IMR-90 (cell line): Measurements from ENCODE around the gene CBFA2T3. TPM values are rescaled to one million over a fixed set of nuclear protein-coding genes. Genes with fewer than 3 reads are reported as not detected.

Source experiments
- ATAC-seq: fragments of 200-7000 bp; cut with Tn5 transposase; 2 replicates; pipeline ENCODE4 v1.9.1; 2020; ENCODE audit warnings: low read depth, mild to moderate bottlenecking, moderate library complexity
- BruUV-seq: library from RNA; stranded (reverse); fragments of 400-500 nt; replicated peaks from 2 replicates; lab custom pipeline; 2021; lab: Mats Ljungman, UMichigan
- CTCF ChIA-PET: fragments of 300-600 bp; formaldehyde crosslinking; extraction: SDS; loops from one replicate; lab custom pipeline; 2021; ENCODE audit warnings: antibody characterized with exemption; lab: Yijun Ruan, JAX
- POLR2A ChIA-PET: fragments of 300-600 bp; sonication (Branson Sonifier 250); formaldehyde crosslinking; loops from one replicate; lab custom pipeline; 2022; ENCODE audit warnings: antibody characterized with exemption; ENCODE audit not compliant: unreplicated experiment; lab: Charles Lee
- DNase-seq: peaks from one replicate; pipeline ENCODE4 v3.0.0; 2013
- H2AFZ ChIP-seq: replicated peaks from 2 replicates; pipeline ENCODE3; 2013; ENCODE audit warnings: low read length, mild to moderate bottlenecking; ENCODE audit not compliant: poor library complexity
- H2AK5ac ChIP-seq: 2 replicates; pipeline ENCODE4 v1.6.1; 2013; ENCODE audit warnings: low read depth, low read length, inconsistent platforms
- H2AK9ac ChIP-seq: replicated peaks from 2 replicates; pipeline ENCODE3; 2013; ENCODE audit warnings: mild to moderate bottlenecking, low read depth, low read length, moderate library complexity; ENCODE audit not compliant: poor library complexity
- H2BK120ac ChIP-seq: 2 replicates; pipeline ENCODE4 v1.6.1; 2013; ENCODE audit warnings: low read depth, low read length, inconsistent platforms
- H2BK15ac ChIP-seq: 3 replicates; pipeline ENCODE4 v1.6.1; 2013; ENCODE audit warnings: low read depth, low read length, inconsistent platforms
- H2BK20ac ChIP-seq: 2 replicates; pipeline ENCODE4 v1.6.1; 2013; ENCODE audit warnings: low read depth, mild to moderate bottlenecking, inconsistent platforms, low read length, moderate library complexity
- H2BK5ac ChIP-seq: 2 replicates; pipeline ENCODE4 v1.6.1; 2013; ENCODE audit warnings: mild to moderate bottlenecking, low read depth, low read length, inconsistent platforms; ENCODE audit not compliant: poor library complexity, severe bottlenecking
- H3K14ac ChIP-seq: replicated peaks from 2 replicates; pipeline ENCODE4 v1.6.1; 2013; ENCODE audit warnings: low read depth, low read length, inconsistent platforms
- H3K18ac ChIP-seq: 2 replicates; pipeline ENCODE4 v1.6.1; 2013; ENCODE audit warnings: low read depth, low read length, control low read depth
- H3K23ac ChIP-seq: 2 replicates; pipeline ENCODE4 v1.6.1; 2013; ENCODE audit warnings: low read depth, low read length, inconsistent platforms
- H3K27ac ChIP-seq: 2 replicates; pipeline ENCODE4 v1.5.1; 2013; ENCODE audit warnings: mild to moderate bottlenecking, control low read depth, low read length; ENCODE audit not compliant: insufficient read depth
- H3K27me3 ChIP-seq: 2 replicates; pipeline ENCODE4 v1.6.1; 2013; ENCODE audit warnings: low read length; ENCODE audit not compliant: control insufficient read depth, insufficient read depth
- H3K36me3 ChIP-seq: 2 replicates; pipeline ENCODE4 v1.6.1; 2013; ENCODE audit warnings: low read length, mixed read lengths; ENCODE audit not compliant: control insufficient read depth, insufficient read depth
- H3K4ac ChIP-seq: 2 replicates; pipeline ENCODE4 v1.6.1; 2013; ENCODE audit warnings: low read depth, low read length, inconsistent platforms
- H3K4me1 ChIP-seq: 2 replicates; pipeline ENCODE4 v1.6.1; 2013; ENCODE audit warnings: low read length, mixed read lengths; ENCODE audit not compliant: control insufficient read depth, insufficient read depth
- H3K4me2 ChIP-seq: 2 replicates; pipeline ENCODE4 v1.6.1; 2013; ENCODE audit warnings: low read depth, mild to moderate bottlenecking, control low read depth, low read length, moderate library complexity
- H3K4me3 ChIP-seq: 2 replicates; pipeline ENCODE4 v1.5.1; 2013; ENCODE audit warnings: low read depth, mild to moderate bottlenecking, control low read depth, low read length, moderate library complexity; ENCODE audit not compliant: insufficient read depth
- H3K56ac ChIP-seq: 2 replicates; pipeline ENCODE4 v1.6.1; 2013; ENCODE audit warnings: low read length, inconsistent platforms; ENCODE audit not compliant: insufficient read depth; ENCODE audit errors: extremely low read depth
- H3K79me1 ChIP-seq, 2 experiments: 2 replicates each; pipeline ENCODE4 v1.6.1; 2013; ENCODE audit warnings: low read length in 2 of 2, inconsistent platforms in 1 of 2, low read depth in 1 of 2
- H3K9ac ChIP-seq: 2 replicates; pipeline ENCODE4 v1.6.1; 2013; ENCODE audit warnings: low read depth, low read length, control low read depth
- H3K9me1 ChIP-seq: 2 replicates; pipeline ENCODE4 v1.6.1; 2013; ENCODE audit warnings: low read length, inconsistent platforms; ENCODE audit not compliant: insufficient read depth
- H3K9me3 ChIP-seq: 2 replicates; pipeline ENCODE4 v1.6.1; 2013; ENCODE audit warnings: low read length; ENCODE audit not compliant: control insufficient read depth, insufficient read depth
- H4K20me1 ChIP-seq: 2 replicates; pipeline ENCODE4 v1.6.1; 2013; ENCODE audit warnings: low read length, inconsistent platforms; ENCODE audit not compliant: insufficient read depth
- H4K5ac ChIP-seq: 2 replicates; pipeline ENCODE4 v1.6.1; 2013; ENCODE audit warnings: mild to moderate bottlenecking, low read depth, low read length, control low read depth
- H4K8ac ChIP-seq, 2 experiments: 2 replicates each; pipeline ENCODE4 v1.6.1; 2013; ENCODE audit warnings: low read depth in 2 of 2, low read length in 2 of 2, control low read depth in 1 of 2, inconsistent platforms in 1 of 2
- H4K91ac ChIP-seq: 2 replicates; pipeline ENCODE4 v1.6.1; 2013; ENCODE audit warnings: low read depth, low read length, inconsistent platforms; ENCODE audit not compliant: insufficient read depth
- BHLHE40 ChIP-seq: fragments of 150-350 bp; IDR thresholded peaks from 2 replicates; pipeline ENCODE4 v1.6.1; 2016; ENCODE audit warnings: mild to moderate bottlenecking, low read depth, low read length
- CEBPB ChIP-seq: IDR thresholded peaks from 2 replicates; pipeline ENCODE4 v1.6.1; 2012; ENCODE audit warnings: low read depth, low read length, improper control_type of control experiment
- CHD1 ChIP-seq: IDR thresholded peaks from 2 replicates; pipeline ENCODE4 v1.6.1; 2012; ENCODE audit warnings: low read depth, low read length, improper control_type of control experiment
- FOS ChIP-seq: fragments of 150-350 bp; IDR thresholded peaks from 2 replicates; pipeline ENCODE4 v1.6.1; 2016; ENCODE audit warnings: low read depth, low read length
- MAFK ChIP-seq: IDR thresholded peaks from 2 replicates; pipeline ENCODE4 v1.6.1; 2012; ENCODE audit warnings: low read depth, low read length, improper control_type of control experiment
- MAZ ChIP-seq: IDR thresholded peaks from 2 replicates; pipeline ENCODE4 v1.6.1; 2012; ENCODE audit warnings: low read depth, mild to moderate bottlenecking, low read length, improper control_type of control experiment, moderate library complexity, borderline replicate concordance
- MXI1 ChIP-seq: IDR thresholded peaks from 2 replicates; pipeline ENCODE4 v1.6.1; 2012; ENCODE audit warnings: low read depth, mild to moderate bottlenecking, low read length, moderate library complexity, borderline replicate concordance
- NFE2L2 ChIP-seq: fragments of 150-350 bp; IDR thresholded peaks from 2 replicates; pipeline ENCODE4 v1.6.1; 2016; ENCODE audit warnings: low read depth, mild to moderate bottlenecking, low read length
- POLR2A ChIP-seq: IDR thresholded peaks from 2 replicates; pipeline ENCODE4 v1.6.1; 2012; ENCODE audit warnings: mild to moderate bottlenecking, low read depth, low read length
- RAD21 ChIP-seq: IDR thresholded peaks from 2 replicates; pipeline ENCODE4 v1.6.1; 2012; ENCODE audit warnings: low read length, improper control_type of control experiment
- RCOR1 ChIP-seq: IDR thresholded peaks from 2 replicates; pipeline ENCODE4 v1.6.1; 2012; ENCODE audit warnings: mild to moderate bottlenecking, low read length, improper control_type of control experiment; ENCODE audit not compliant: insufficient replicate concordance
- RFX5 ChIP-seq: IDR thresholded peaks from 2 replicates; pipeline ENCODE4 v1.8.0; 2012; ENCODE audit warnings: low read depth, mild to moderate bottlenecking, low read length, moderate library complexity
- SMC3 ChIP-seq: fragments of 150-350 bp; IDR thresholded peaks from 2 replicates; pipeline ENCODE4 v1.6.1; 2016; ENCODE audit warnings: low read depth, mild to moderate bottlenecking, antibody characterized with exemption, low read length, moderate library complexity
- WGBS, 2 experiments: methylation state at CpG; one replicate each; pipeline versions ENCODE4 v1.1.5 to v1.1.7; 2013; ENCODE audit warnings: missing lambda C conversion rate in 2 of 2; ENCODE audit not compliant: insufficient read length in 1 of 2; ENCODE audit errors: extremely low coverage in 2 of 2; 5-methylcytosine and 5-hydroxymethylcytosine counted together
- dilution Hi-C: fragments of 300-500 bp; cut with HindIII; formaldehyde crosslinking; loops from one replicate; pipeline ENCODE4 v1.14.3; 2018; ENCODE audit warnings: low sequenced_read_pairs; ENCODE audit not compliant: unreplicated experiment
- in situ Hi-C: fragments of 300-500 bp; cut with MboI; formaldehyde crosslinking; loops from 3 replicates; pipeline ENCODE4 v1.14.3; 2019; ENCODE audit warnings: low sequenced_read_pairs, inconsistent platforms, mixed read lengths
- intact Hi-C: fragments of 100-400 bp; cut with micrococcal nuclease; formaldehyde crosslinking; loops from 2 replicates; pipeline ENCODE4 v1.10.0; 2022
- polyA plus RNA-seq, 3 experiments: library from polyadenylated mRNA; depleted of rRNA; stranded (reverse); fragments of >200 nt; gene quantifications; 2 replicates each; pipeline ENCODE4 v1.2.3, GENCODE V29; 2012; ENCODE audit warnings: low replicate concordance in 1 of 3
- total RNA-seq: library from RNA; depleted of rRNA; stranded (reverse); fragments of >200 nt; gene quantifications from 2 replicates; pipeline ENCODE4 v1.2.3, GENCODE V29; 2012
- TF ChIP-seq, protein P1 (sequence below): fragments of 150-350 bp; IDR thresholded peaks from 2 replicates; pipeline ENCODE4 v1.6.1; 2017; ENCODE audit warnings: mild to moderate bottlenecking, antibody characterized with exemption, low read length, low read depth
- TF ChIP-seq, protein P2 (sequence below): fragments of 150-350 bp; IDR thresholded peaks from 2 replicates; pipeline ENCODE4 v1.6.1; 2016; ENCODE audit warnings: low read depth, mild to moderate bottlenecking, low read length, moderate library complexity, borderline replicate concordance
- TF ChIP-seq, protein P3 (sequence below): conservative IDR thresholded peaks from 2 replicates; pipeline ENCODE4 v1.5.1; 2012; ENCODE audit warnings: mild to moderate bottlenecking, low read depth, low read length, improper control_type of control experiment

CBFA2T3 gene
- total and polyA plus RNA-seq, 2 of the 4 experiments (the other 2 are of a cell fraction) = not detected

DNA sequence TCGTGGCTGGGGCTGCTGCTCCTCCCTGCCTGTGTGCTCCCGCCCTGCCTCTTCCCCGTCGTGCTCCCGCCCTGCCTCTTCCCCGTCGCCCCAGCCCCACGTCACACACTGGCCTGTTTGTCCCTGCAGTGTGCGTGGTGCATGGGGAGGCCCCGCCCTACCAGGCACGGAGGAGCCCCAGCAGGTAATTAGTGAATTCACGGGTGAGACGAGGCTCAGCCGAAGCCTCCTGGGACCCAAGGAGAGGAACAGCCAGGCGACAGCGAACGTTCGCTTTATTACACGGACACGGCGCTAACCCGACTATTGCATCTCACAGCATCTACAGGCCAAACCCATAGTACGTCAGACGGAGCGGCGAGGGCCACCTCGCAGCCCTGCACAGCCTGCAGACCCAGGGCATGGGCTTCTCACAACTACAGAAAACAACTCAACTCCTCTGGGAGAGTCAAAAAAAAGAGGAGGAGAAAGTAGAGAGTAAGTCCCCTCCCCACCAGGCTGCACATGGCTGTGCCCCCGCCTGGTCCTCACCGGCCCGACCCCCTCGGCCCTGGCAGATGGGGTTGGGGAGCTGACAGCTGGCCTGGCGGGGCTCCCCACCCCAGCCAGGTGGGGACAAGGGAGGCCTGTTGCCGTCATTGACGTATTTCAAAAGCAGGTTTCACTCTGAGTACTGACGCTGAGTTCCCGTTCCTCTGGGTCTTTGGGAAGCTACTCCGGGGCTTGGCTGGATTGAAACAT lies 106.2 kb downstream of the CBFA2T3 start:
- intact Hi-C loops = no loop called here
- WGBS, 2 experiments = 57% methylated on average over 12 of the region's 37 CpGs; no CpG with 5 or more reads in 1 of the 2 experiments
- peaks cover 53% of the 10 kb centered on the region for H3K27me3 ChIP-seq
- H2BK15ac ChIP-seq = no peak overlapping the region
- CTCF ChIA-PET = no interaction called here
- H2AFZ ChIP-seq = peak overlapping the region; percentile 26
- no peak overlapping the region for H2BK5ac ChIP-seq
- no peaks in the 10 kb centered on the region for H3K9me3 ChIP-seq
- no peaks in the 10 kb centered on the region for H3K79me1 ChIP-seq
- H3K4me1 ChIP-seq = no peaks in the 10 kb centered on the region
- ATAC-seq (no peak), DNase-seq (no peak)
- no peak overlapping the region for H2BK120ac ChIP-seq
- dilution Hi-C loops = no loop called here
- no peak overlapping the region for H4K8ac ChIP-seq
- no peak overlapping the region for H2AK9ac ChIP-seq
- H3K4ac ChIP-seq = no peak overlapping the region
- H3K36me3 ChIP-seq = no peaks in the 10 kb centered on the region
- H4K91ac ChIP-seq = no peak overlapping the region
- no peak overlapping the region for H3K23ac ChIP-seq
- H2BK20ac ChIP-seq = no peak overlapping the region
- H4K5ac ChIP-seq = no peak overlapping the region
- H2AK5ac ChIP-seq = no peak overlapping the region
- H3K4me3 ChIP-seq = no peak overlapping the region
- no peak overlapping the region for H3K9ac ChIP-seq
- H3K27ac ChIP-seq = no peak overlapping the region
- H3K18ac ChIP-seq = no peak overlapping the region
- no peak overlapping the region for H3K4me2 ChIP-seq
- no peak for TF ChIP-seq NFE2L2
- no peak for TF ChIP-seq RAD21
- no peak for TF ChIP-seq BHLHE40
- TF ChIP-seq RFX5 = no peak
- no peak for TF ChIP-seq MAFK
- no peak for TF ChIP-seq MAZ
- TF ChIP-seq CHD1 = no peak
- no peak for TF ChIP-seq MXI1
- TF ChIP-seq CEBPB = no peak
- TF ChIP-seq, protein P1, sequence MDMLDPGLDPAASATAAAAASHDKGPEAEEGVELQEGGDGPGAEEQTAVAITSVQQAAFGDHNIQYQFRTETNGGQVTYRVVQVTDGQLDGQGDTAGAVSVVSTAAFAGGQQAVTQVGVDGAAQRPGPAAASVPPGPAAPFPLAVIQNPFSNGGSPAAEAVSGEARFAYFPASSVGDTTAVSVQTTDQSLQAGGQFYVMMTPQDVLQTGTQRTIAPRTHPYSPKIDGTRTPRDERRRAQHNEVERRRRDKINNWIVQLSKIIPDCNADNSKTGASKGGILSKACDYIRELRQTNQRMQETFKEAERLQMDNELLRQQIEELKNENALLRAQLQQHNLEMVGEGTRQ = no peak
- no peak for TF ChIP-seq POLR2A
- TF ChIP-seq, protein P2, sequence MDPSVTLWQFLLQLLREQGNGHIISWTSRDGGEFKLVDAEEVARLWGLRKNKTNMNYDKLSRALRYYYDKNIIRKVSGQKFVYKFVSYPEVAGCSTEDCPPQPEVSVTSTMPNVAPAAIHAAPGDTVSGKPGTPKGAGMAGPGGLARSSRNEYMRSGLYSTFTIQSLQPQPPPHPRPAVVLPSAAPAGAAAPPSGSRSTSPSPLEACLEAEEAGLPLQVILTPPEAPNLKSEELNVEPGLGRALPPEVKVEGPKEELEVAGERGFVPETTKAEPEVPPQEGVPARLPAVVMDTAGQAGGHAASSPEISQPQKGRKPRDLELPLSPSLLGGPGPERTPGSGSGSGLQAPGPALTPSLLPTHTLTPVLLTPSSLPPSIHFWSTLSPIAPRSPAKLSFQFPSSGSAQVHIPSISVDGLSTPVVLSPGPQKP = no peak
- TF ChIP-seq RCOR1 = no peak
- TF ChIP-seq FOS = no peak
- TF ChIP-seq, protein P3, sequence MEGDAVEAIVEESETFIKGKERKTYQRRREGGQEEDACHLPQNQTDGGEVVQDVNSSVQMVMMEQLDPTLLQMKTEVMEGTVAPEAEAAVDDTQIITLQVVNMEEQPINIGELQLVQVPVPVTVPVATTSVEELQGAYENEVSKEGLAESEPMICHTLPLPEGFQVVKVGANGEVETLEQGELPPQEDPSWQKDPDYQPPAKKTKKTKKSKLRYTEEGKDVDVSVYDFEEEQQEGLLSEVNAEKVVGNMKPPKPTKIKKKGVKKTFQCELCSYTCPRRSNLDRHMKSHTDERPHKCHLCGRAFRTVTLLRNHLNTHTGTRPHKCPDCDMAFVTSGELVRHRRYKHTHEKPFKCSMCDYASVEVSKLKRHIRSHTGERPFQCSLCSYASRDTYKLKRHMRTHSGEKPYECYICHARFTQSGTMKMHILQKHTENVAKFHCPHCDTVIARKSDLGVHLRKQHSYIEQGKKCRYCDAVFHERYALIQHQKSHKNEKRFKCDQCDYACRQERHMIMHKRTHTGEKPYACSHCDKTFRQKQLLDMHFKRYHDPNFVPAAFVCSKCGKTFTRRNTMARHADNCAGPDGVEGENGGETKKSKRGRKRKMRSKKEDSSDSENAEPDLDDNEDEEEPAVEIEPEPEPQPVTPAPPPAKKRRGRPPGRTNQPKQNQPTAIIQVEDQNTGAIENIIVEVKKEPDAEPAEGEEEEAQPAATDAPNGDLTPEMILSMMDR = no peak
- no peak for TF ChIP-seq SMC3
- H4K20me1 ChIP-seq = no peaks in the 10 kb centered on the region
- no TSS peak for BruUV-seq
- POLR2A ChIA-PET = no interaction called here
- in situ Hi-C loops = no loop called here
- H3K9me1 ChIP-seq = no peaks in the 10 kb centered on the region
- H3K14ac ChIP-seq = no peak overlapping the region
- H3K56ac ChIP-seq = no peak overlapping the region
